B cell (primary cell): ENCODE results near the gene CYP20A1.

Experiments
- EZH2 ChIP-seq: IDR thresholded peaks from 2 replicates; pipeline ENCODE4 v1.6.1; 2012; ENCODE audit warnings: borderline replicate concordance, low read depth, mild to moderate bottlenecking, moderate library complexity, low read length; ENCODE audit not compliant: insufficient read depth, poor library complexity, severe bottlenecking
- TF ChIP-seq, protein P1 (sequence below): fragments of 200-600 bp; IDR thresholded peaks from one replicate; pipeline ENCODE4 v1.8.0; 2022; ENCODE audit warnings: antibody characterized with exemption, mild to moderate bottlenecking

DNA sequence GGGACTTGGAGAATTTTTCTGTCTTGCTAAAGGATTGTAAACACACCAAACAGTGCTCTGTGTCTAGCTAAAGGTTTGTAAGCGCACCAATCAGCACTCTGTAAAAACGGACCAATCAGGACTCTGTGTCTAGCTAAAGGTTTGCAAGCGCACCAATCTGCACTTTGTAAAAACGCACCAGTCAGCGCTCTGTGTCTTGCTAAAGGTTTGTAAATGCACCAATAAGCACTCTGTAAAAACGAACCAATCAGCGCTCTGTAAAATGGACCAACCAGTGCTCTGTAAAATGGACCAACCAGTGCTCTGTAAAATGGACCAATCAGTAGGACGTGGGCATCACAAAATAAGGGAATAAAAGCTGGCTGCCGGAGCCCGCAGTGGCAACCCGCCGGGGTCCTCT, 105.8 kb downstream of the CYP20A1 start:
- TF ChIP-seq, protein P1, sequence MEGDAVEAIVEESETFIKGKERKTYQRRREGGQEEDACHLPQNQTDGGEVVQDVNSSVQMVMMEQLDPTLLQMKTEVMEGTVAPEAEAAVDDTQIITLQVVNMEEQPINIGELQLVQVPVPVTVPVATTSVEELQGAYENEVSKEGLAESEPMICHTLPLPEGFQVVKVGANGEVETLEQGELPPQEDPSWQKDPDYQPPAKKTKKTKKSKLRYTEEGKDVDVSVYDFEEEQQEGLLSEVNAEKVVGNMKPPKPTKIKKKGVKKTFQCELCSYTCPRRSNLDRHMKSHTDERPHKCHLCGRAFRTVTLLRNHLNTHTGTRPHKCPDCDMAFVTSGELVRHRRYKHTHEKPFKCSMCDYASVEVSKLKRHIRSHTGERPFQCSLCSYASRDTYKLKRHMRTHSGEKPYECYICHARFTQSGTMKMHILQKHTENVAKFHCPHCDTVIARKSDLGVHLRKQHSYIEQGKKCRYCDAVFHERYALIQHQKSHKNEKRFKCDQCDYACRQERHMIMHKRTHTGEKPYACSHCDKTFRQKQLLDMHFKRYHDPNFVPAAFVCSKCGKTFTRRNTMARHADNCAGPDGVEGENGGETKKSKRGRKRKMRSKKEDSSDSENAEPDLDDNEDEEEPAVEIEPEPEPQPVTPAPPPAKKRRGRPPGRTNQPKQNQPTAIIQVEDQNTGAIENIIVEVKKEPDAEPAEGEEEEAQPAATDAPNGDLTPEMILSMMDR, result no peak
- TF ChIP-seq EZH2, result no peak
